HUES64 (cell line): ENCODE results near the gene CGNL1.

Source experiments
- H3K27ac ChIP-seq: 2 replicates; pipeline ENCODE4 v1.7.0; 2013; ENCODE audit warnings: low read depth, low read length, inconsistent platforms
- H3K27me3 ChIP-seq: 2 replicates; pipeline ENCODE4 v1.6.1; 2013; ENCODE audit warnings: mild to moderate bottlenecking, low read length; ENCODE audit not compliant: insufficient read depth
- H3K36me3 ChIP-seq: 2 replicates; pipeline ENCODE4 v1.6.1; 2013; ENCODE audit warnings: mild to moderate bottlenecking, low read length; ENCODE audit not compliant: insufficient read depth
- H3K4me1 ChIP-seq: 2 replicates; pipeline ENCODE4 v1.6.1; 2013; ENCODE audit warnings: mild to moderate bottlenecking, low read length, moderate library complexity; ENCODE audit not compliant: insufficient read depth
- H3K4me3 ChIP-seq: 2 replicates; pipeline ENCODE4 v1.5.1; 2013; ENCODE audit warnings: mild to moderate bottlenecking, low read length, moderate library complexity
- H3K9ac ChIP-seq: 2 replicates; pipeline ENCODE4 v1.6.1; 2013; ENCODE audit warnings: mild to moderate bottlenecking, low read depth, low read length
- H3K9me3 ChIP-seq: 2 replicates; pipeline ENCODE4 v1.6.1; 2013; ENCODE audit warnings: low read depth, low read length; ENCODE audit not compliant: insufficient read depth
- WGBS: fragments of 150-250, 120-280 bp; methylation state at CpG from one replicate; pipeline ENCODE4 v1.1.7; 2013; ENCODE audit warnings: missing lambda C conversion rate; 5-methylcytosine and 5-hydroxymethylcytosine counted together

Gene CGNL1

GRCh38 chr15:57506422-57506821 lies 130.1 kb downstream of the CGNL1 start:
- peaks cover 24% of the 10 kb centered on the region; the same call in 1 of the 2 replicates for H3K4me1 ChIP-seq
- no peaks in the 10 kb centered on the region for H3K36me3 ChIP-seq
- no peaks in the 10 kb centered on the region for H3K9me3 ChIP-seq
- H3K4me3 ChIP-seq = no peak overlapping the region
- WGBS = 62% methylated on average over 2 of the region's 2 CpGs
- no peak overlapping the region for H3K27ac ChIP-seq
- H3K27me3 ChIP-seq = no peaks in the 10 kb centered on the region
- H3K9ac ChIP-seq = no peak overlapping the region

- Histone ChIP-seq H3K4me1 (peaks cover 22% of the 10 kb centered on the region; the same call in 1 of the 2 replicates), H3K36me3 (no peaks in the 10 kb centered on the region), H3K9ac (no peak overlapping the region), H3K4me3 (no peak overlapping the region), H3K27ac (no peak overlapping the region), H3K9me3 (no peaks in the 10 kb centered on the region), H3K27me3 (no peaks in the 10 kb centered on the region)
- 100% methylated on average over 2 of the region's 2 CpGs for WGBS
Measured at GRCh38 chr15:57507111-57507510, 130.8 kb downstream of the CGNL1 start.

- no peaks in the 10 kb centered on the region for H3K27me3 ChIP-seq
- no peak overlapping the region for H3K9ac ChIP-seq
- no peak overlapping the region for H3K27ac ChIP-seq
- no peaks in the 10 kb centered on the region for H3K36me3 ChIP-seq
- no peak overlapping the region for H3K4me3 ChIP-seq
- H3K4me1 ChIP-seq = peaks cover 20% of the 10 kb centered on the region; the same call in 1 of the 2 replicates
- WGBS = 82% methylated on average over 12 of the region's 12 CpGs
- no peaks in the 10 kb centered on the region for H3K9me3 ChIP-seq
Measured at GRCh38 chr15:57509126-57509525, 132.8 kb downstream of the CGNL1 start.

GRCh38 chr15:57509965-57510364 lies 133.7 kb downstream of the CGNL1 start:
- Histone ChIP-seq H3K36me3 (no peaks in the 10 kb centered on the region), H3K9ac (no peak overlapping the region), H3K4me1 (peaks cover 20% of the 10 kb centered on the region; the same call in 1 of the 2 replicates), H3K9me3 (no peaks in the 10 kb centered on the region), H3K27me3 (no peaks in the 10 kb centered on the region), H3K27ac (no peak overlapping the region), H3K4me3 (no peak overlapping the region)
- WGBS = 92% methylated on average over 3 of the region's 4 CpGs

GRCh38 chr15:57510647-57511046 lies 134.3 kb downstream of the CGNL1 start:
- no peak overlapping the region for H3K4me3 ChIP-seq
- H3K9ac ChIP-seq = no peak overlapping the region
- H3K4me1 ChIP-seq = peaks cover 17% of the 10 kb centered on the region; the same call in 1 of the 2 replicates
- no peaks in the 10 kb centered on the region for H3K27me3 ChIP-seq
- H3K36me3 ChIP-seq = no peaks in the 10 kb centered on the region
- no peak overlapping the region for H3K27ac ChIP-seq
- WGBS = 94% methylated on average over 9 of the region's 9 CpGs
- no peaks in the 10 kb centered on the region for H3K9me3 ChIP-seq

- no peaks in the 10 kb centered on the region for H3K27me3 ChIP-seq
- WGBS = 90% methylated on average over 22 of the region's 22 CpGs
- no peak overlapping the region for H3K4me3 ChIP-seq
- no peaks in the 10 kb centered on the region for H3K4me1 ChIP-seq
- H3K9me3 ChIP-seq = no peaks in the 10 kb centered on the region
- H3K27ac ChIP-seq = no peak overlapping the region
- peaks cover 35% of the 10 kb centered on the region for H3K36me3 ChIP-seq
- no peak overlapping the region for H3K9ac ChIP-seq
Measured at GRCh38 chr15:57516327-57517029, 140.2 kb downstream of the CGNL1 start.

- no peak overlapping the region for H3K4me3 ChIP-seq
- 92% methylated on average over 6 of the region's 6 CpGs for WGBS
- H3K9me3 ChIP-seq = no peaks in the 10 kb centered on the region
- no peaks in the 10 kb centered on the region for H3K4me1 ChIP-seq
- H3K36me3 ChIP-seq = peaks cover 35% of the 10 kb centered on the region
- no peak overlapping the region for H3K9ac ChIP-seq
- H3K27ac ChIP-seq = no peak overlapping the region
- no peaks in the 10 kb centered on the region for H3K27me3 ChIP-seq
Measured at GRCh38 chr15:57517030-57517671, 140.8 kb downstream of the CGNL1 start.

- H3K36me3 ChIP-seq = peaks cover 50% of the 10 kb centered on the region
- no peaks in the 10 kb centered on the region for H3K27me3 ChIP-seq
- H3K4me1 ChIP-seq = no peaks in the 10 kb centered on the region
- no peaks in the 10 kb centered on the region for H3K9me3 ChIP-seq
- WGBS = 91% methylated on average over 13 of the region's 13 CpGs
- no peak overlapping the region for H3K27ac ChIP-seq
- H3K4me3 ChIP-seq = no peak overlapping the region
- no peak overlapping the region for H3K9ac ChIP-seq
Measured at GRCh38 chr15:57518779-57519405, 142.6 kb downstream of the CGNL1 start.

- Histone ChIP-seq H3K27me3 (no peaks in the 10 kb centered on the region), H3K9ac (no peak overlapping the region), H3K4me1 (no peaks in the 10 kb centered on the region), H3K36me3 (peaks cover 58% of the 10 kb centered on the region), H3K4me3 (no peak overlapping the region), H3K27ac (no peak overlapping the region), H3K9me3 (no peaks in the 10 kb centered on the region)
- WGBS = 93% methylated on average over 4 of the region's 4 CpGs
Measured at GRCh38 chr15:57519806-57520205, 143.5 kb downstream of the CGNL1 start.

- Histone ChIP-seq H3K4me1 (no peaks in the 10 kb centered on the region), H3K27ac (no peak overlapping the region), H3K36me3 (peaks cover 58% of the 10 kb centered on the region), H3K27me3 (no peaks in the 10 kb centered on the region), H3K9ac (no peak overlapping the region), H3K9me3 (no peaks in the 10 kb centered on the region), H3K4me3 (no peak overlapping the region)
- WGBS = 86% methylated on average over 1 of the region's 2 CpGs
Measured at GRCh38 chr15:57521503-57521902, 145.2 kb downstream of the CGNL1 start.

- Histone ChIP-seq H3K4me1 (peaks cover 3% of the 10 kb centered on the region; the same call in 1 of the 2 replicates), H3K9ac (no peak overlapping the region), H3K27me3 (no peaks in the 10 kb centered on the region), H3K27ac (no peak overlapping the region), H3K36me3 (peaks cover 56% of the 10 kb centered on the region), H3K4me3 (no peak overlapping the region), H3K9me3 (no peaks in the 10 kb centered on the region)
- WGBS = 94% methylated on average over 9 of the region's 9 CpGs
Measured at GRCh38 chr15:57522148-57522547, 145.8 kb downstream of the CGNL1 start.
